IMR-90 (cell line): Measurements from ENCODE around the gene SRCIN1. TPM values are rescaled to one million over a fixed set of nuclear protein-coding genes. Genes with fewer than 3 reads are reported as not detected.

Experiments used
- ATAC-seq: fragments of 200-7000 bp; cut with Tn5 transposase; 2 replicates; pipeline ENCODE4 v1.9.1; 2020; ENCODE audit warnings: low read depth, mild to moderate bottlenecking, moderate library complexity
- BruUV-seq: library from RNA; stranded (reverse); fragments of 400-500 nt; replicated peaks from 2 replicates; lab custom pipeline; 2021; lab: Mats Ljungman, UMichigan
- CTCF ChIA-PET: fragments of 300-600 bp; formaldehyde crosslinking; extraction: SDS; loops from one replicate; lab custom pipeline; 2021; ENCODE audit warnings: antibody characterized with exemption; lab: Yijun Ruan, JAX
- POLR2A ChIA-PET: fragments of 300-600 bp; sonication (Branson Sonifier 250); formaldehyde crosslinking; loops from one replicate; lab custom pipeline; 2022; ENCODE audit warnings: antibody characterized with exemption; ENCODE audit not compliant: unreplicated experiment; lab: Charles Lee
- DNase-seq: peaks from one replicate; pipeline ENCODE4 v3.0.0; 2013
- H2AFZ ChIP-seq: replicated peaks from 2 replicates; pipeline ENCODE3; 2013; ENCODE audit warnings: low read length, mild to moderate bottlenecking; ENCODE audit not compliant: poor library complexity
- H2AK5ac ChIP-seq: 2 replicates; pipeline ENCODE4 v1.6.1; 2013; ENCODE audit warnings: low read depth, low read length, inconsistent platforms
- H2AK9ac ChIP-seq: replicated peaks from 2 replicates; pipeline ENCODE3; 2013; ENCODE audit warnings: mild to moderate bottlenecking, low read depth, low read length, moderate library complexity; ENCODE audit not compliant: poor library complexity
- H2BK120ac ChIP-seq: 2 replicates; pipeline ENCODE4 v1.6.1; 2013; ENCODE audit warnings: low read depth, low read length, inconsistent platforms
- H2BK15ac ChIP-seq: 3 replicates; pipeline ENCODE4 v1.6.1; 2013; ENCODE audit warnings: low read depth, low read length, inconsistent platforms
- H2BK20ac ChIP-seq: 2 replicates; pipeline ENCODE4 v1.6.1; 2013; ENCODE audit warnings: low read depth, mild to moderate bottlenecking, inconsistent platforms, low read length, moderate library complexity
- H2BK5ac ChIP-seq: 2 replicates; pipeline ENCODE4 v1.6.1; 2013; ENCODE audit warnings: mild to moderate bottlenecking, low read depth, low read length, inconsistent platforms; ENCODE audit not compliant: poor library complexity, severe bottlenecking
- H3K14ac ChIP-seq: replicated peaks from 2 replicates; pipeline ENCODE4 v1.6.1; 2013; ENCODE audit warnings: low read depth, low read length, inconsistent platforms
- H3K18ac ChIP-seq: 2 replicates; pipeline ENCODE4 v1.6.1; 2013; ENCODE audit warnings: low read depth, low read length, control low read depth
- H3K23ac ChIP-seq: 2 replicates; pipeline ENCODE4 v1.6.1; 2013; ENCODE audit warnings: low read depth, low read length, inconsistent platforms
- H3K27ac ChIP-seq: 2 replicates; pipeline ENCODE4 v1.5.1; 2013; ENCODE audit warnings: mild to moderate bottlenecking, control low read depth, low read length; ENCODE audit not compliant: insufficient read depth
- H3K27me3 ChIP-seq: 2 replicates; pipeline ENCODE4 v1.6.1; 2013; ENCODE audit warnings: low read length; ENCODE audit not compliant: control insufficient read depth, insufficient read depth
- H3K36me3 ChIP-seq: 2 replicates; pipeline ENCODE4 v1.6.1; 2013; ENCODE audit warnings: low read length, mixed read lengths; ENCODE audit not compliant: control insufficient read depth, insufficient read depth
- H3K4ac ChIP-seq: 2 replicates; pipeline ENCODE4 v1.6.1; 2013; ENCODE audit warnings: low read depth, low read length, inconsistent platforms
- H3K4me1 ChIP-seq: 2 replicates; pipeline ENCODE4 v1.6.1; 2013; ENCODE audit warnings: low read length, mixed read lengths; ENCODE audit not compliant: control insufficient read depth, insufficient read depth
- H3K4me2 ChIP-seq: 2 replicates; pipeline ENCODE4 v1.6.1; 2013; ENCODE audit warnings: low read depth, mild to moderate bottlenecking, control low read depth, low read length, moderate library complexity
- H3K4me3 ChIP-seq: 2 replicates; pipeline ENCODE4 v1.5.1; 2013; ENCODE audit warnings: low read depth, mild to moderate bottlenecking, control low read depth, low read length, moderate library complexity; ENCODE audit not compliant: insufficient read depth
- H3K56ac ChIP-seq: 2 replicates; pipeline ENCODE4 v1.6.1; 2013; ENCODE audit warnings: low read length, inconsistent platforms; ENCODE audit not compliant: insufficient read depth; ENCODE audit errors: extremely low read depth
- H3K79me1 ChIP-seq, 2 experiments: 2 replicates each; pipeline ENCODE4 v1.6.1; 2013; ENCODE audit warnings: low read length in 2 of 2, inconsistent platforms in 1 of 2, low read depth in 1 of 2
- H3K9ac ChIP-seq: 2 replicates; pipeline ENCODE4 v1.6.1; 2013; ENCODE audit warnings: low read depth, low read length, control low read depth
- H3K9me1 ChIP-seq: 2 replicates; pipeline ENCODE4 v1.6.1; 2013; ENCODE audit warnings: low read length, inconsistent platforms; ENCODE audit not compliant: insufficient read depth
- H3K9me3 ChIP-seq: 2 replicates; pipeline ENCODE4 v1.6.1; 2013; ENCODE audit warnings: low read length; ENCODE audit not compliant: control insufficient read depth, insufficient read depth
- H4K20me1 ChIP-seq: 2 replicates; pipeline ENCODE4 v1.6.1; 2013; ENCODE audit warnings: low read length, inconsistent platforms; ENCODE audit not compliant: insufficient read depth
- H4K5ac ChIP-seq: 2 replicates; pipeline ENCODE4 v1.6.1; 2013; ENCODE audit warnings: mild to moderate bottlenecking, low read depth, low read length, control low read depth
- H4K8ac ChIP-seq, 2 experiments: 2 replicates each; pipeline ENCODE4 v1.6.1; 2013; ENCODE audit warnings: low read depth in 2 of 2, low read length in 2 of 2, control low read depth in 1 of 2, inconsistent platforms in 1 of 2
- H4K91ac ChIP-seq: 2 replicates; pipeline ENCODE4 v1.6.1; 2013; ENCODE audit warnings: low read depth, low read length, inconsistent platforms; ENCODE audit not compliant: insufficient read depth
- BHLHE40 ChIP-seq: fragments of 150-350 bp; IDR thresholded peaks from 2 replicates; pipeline ENCODE4 v1.6.1; 2016; ENCODE audit warnings: mild to moderate bottlenecking, low read depth, low read length
- CTCF ChIP-seq: conservative IDR thresholded peaks from 2 replicates; pipeline ENCODE4 v1.5.1; 2012; ENCODE audit warnings: mild to moderate bottlenecking, low read depth, low read length, improper control_type of control experiment
- MAFK ChIP-seq: IDR thresholded peaks from 2 replicates; pipeline ENCODE4 v1.6.1; 2012; ENCODE audit warnings: low read depth, low read length, improper control_type of control experiment
- MAZ ChIP-seq: IDR thresholded peaks from 2 replicates; pipeline ENCODE4 v1.6.1; 2012; ENCODE audit warnings: low read depth, mild to moderate bottlenecking, low read length, improper control_type of control experiment, moderate library complexity, borderline replicate concordance
- MXI1 ChIP-seq: IDR thresholded peaks from 2 replicates; pipeline ENCODE4 v1.6.1; 2012; ENCODE audit warnings: low read depth, mild to moderate bottlenecking, low read length, moderate library complexity, borderline replicate concordance
- POLR2A ChIP-seq: IDR thresholded peaks from 2 replicates; pipeline ENCODE4 v1.6.1; 2012; ENCODE audit warnings: mild to moderate bottlenecking, low read depth, low read length
- RCOR1 ChIP-seq: IDR thresholded peaks from 2 replicates; pipeline ENCODE4 v1.6.1; 2012; ENCODE audit warnings: mild to moderate bottlenecking, low read length, improper control_type of control experiment; ENCODE audit not compliant: insufficient replicate concordance
- RFX5 ChIP-seq: IDR thresholded peaks from 2 replicates; pipeline ENCODE4 v1.8.0; 2012; ENCODE audit warnings: low read depth, mild to moderate bottlenecking, low read length, moderate library complexity
- WGBS, 2 experiments: methylation state at CpG; one replicate each; pipeline versions ENCODE4 v1.1.5 to v1.1.7; 2013; ENCODE audit warnings: missing lambda C conversion rate in 2 of 2; ENCODE audit not compliant: insufficient read length in 1 of 2; ENCODE audit errors: extremely low coverage in 2 of 2; 5-methylcytosine and 5-hydroxymethylcytosine counted together
- dilution Hi-C: fragments of 300-500 bp; cut with HindIII; formaldehyde crosslinking; loops from one replicate; pipeline ENCODE4 v1.14.3; 2018; ENCODE audit warnings: low sequenced_read_pairs; ENCODE audit not compliant: unreplicated experiment
- in situ Hi-C: fragments of 300-500 bp; cut with MboI; formaldehyde crosslinking; loops from 3 replicates; pipeline ENCODE4 v1.14.3; 2019; ENCODE audit warnings: low sequenced_read_pairs, inconsistent platforms, mixed read lengths
- intact Hi-C: fragments of 100-400 bp; cut with micrococcal nuclease; formaldehyde crosslinking; loops from 2 replicates; pipeline ENCODE4 v1.10.0; 2022
- polyA plus RNA-seq, 3 experiments: library from polyadenylated mRNA; depleted of rRNA; stranded (reverse); fragments of >200 nt; gene quantifications; 2 replicates each; pipeline ENCODE4 v1.2.3, GENCODE V29; 2012; ENCODE audit warnings: low replicate concordance in 1 of 3
- total RNA-seq: library from RNA; depleted of rRNA; stranded (reverse); fragments of >200 nt; gene quantifications from 2 replicates; pipeline ENCODE4 v1.2.3, GENCODE V29; 2012

SRCIN1 gene
- total and polyA plus RNA-seq, 2 of the 4 experiments (the other 2 are of a cell fraction): not detected

- H3K27ac ChIP-seq: no peak overlapping the region
- no peaks in the 10 kb centered on the region for H4K20me1 ChIP-seq
- H3K14ac ChIP-seq: no peak overlapping the region
- peak overlapping the region; percentile 13 for H2AK9ac ChIP-seq
- no TSS peak for BruUV-seq
- H4K8ac ChIP-seq: no peak overlapping the region
- no peak overlapping the region for H3K4me3 ChIP-seq
- H3K4me1 ChIP-seq: no peaks in the 10 kb centered on the region
- in situ Hi-C loops (no loop called here), dilution Hi-C loops (no loop called here), intact Hi-C loops (no loop called here)
- no peaks in the 10 kb centered on the region for H3K9me1 ChIP-seq
- H3K79me1 ChIP-seq: no peaks in the 10 kb centered on the region
- no peak for ATAC-seq
- H2BK15ac ChIP-seq: no peak overlapping the region
- H2AFZ ChIP-seq: no peak overlapping the region
- no peak overlapping the region for H4K91ac ChIP-seq
- H2AK5ac ChIP-seq: no peak overlapping the region
- 61% methylated on average over 3 of the region's 6 CpGs; no CpG with 5 or more reads in 1 of the 2 experiments for WGBS, 2 experiments
- H3K9ac ChIP-seq: no peak overlapping the region
- DNase-seq: no peak
- no peak overlapping the region for H3K4ac ChIP-seq
- TF ChIP-seq MAZ: no peak
- TF ChIP-seq POLR2A: no peak
- TF ChIP-seq RCOR1: no peak
- TF ChIP-seq BHLHE40: no peak
- no peak for TF ChIP-seq CTCF
- TF ChIP-seq RFX5: no peak
- no peak for TF ChIP-seq MAFK
- no peak for TF ChIP-seq MXI1
- H4K5ac ChIP-seq: no peak overlapping the region
- H2BK20ac ChIP-seq: no peak overlapping the region
- no peak overlapping the region for H3K4me2 ChIP-seq
- H3K27me3 ChIP-seq: peaks cover 96% of the 10 kb centered on the region
- H3K36me3 ChIP-seq: no peaks in the 10 kb centered on the region
- H3K9me3 ChIP-seq: no peaks in the 10 kb centered on the region
- no peak overlapping the region for H3K18ac ChIP-seq
- H2BK5ac ChIP-seq: no peak overlapping the region
- H2BK120ac ChIP-seq: no peak overlapping the region
- no peak overlapping the region for H3K56ac ChIP-seq
- CTCF ChIA-PET: interaction anchor here (0.5 kb wide), 1 partner anchor 11 kb away, joined by 3 read pairs; no protein-coding TSS in a partner anchor
- H3K23ac ChIP-seq: no peak overlapping the region
- POLR2A ChIA-PET: no interaction called here
Observed at GRCh38 chr17:38590988-38591758, 14.6 kb downstream of the SRCIN1 start.
